Mesendoderm (in vitro differentiated cells): ENCODE measurements around the gene DNMT3A.

ENCODE experiments used
- DNase-seq: peaks from one replicate; pipeline ENCODE4 v3.0.0; 2013
- H2AK5ac ChIP-seq: 2 replicates; pipeline ENCODE4 v1.6.1; 2013; ENCODE audit warnings: low read length, inconsistent platforms
- H2BK120ac ChIP-seq: 2 replicates; pipeline ENCODE4 v1.6.1; 2013; ENCODE audit warnings: low read depth, mild to moderate bottlenecking, low read length, moderate library complexity, mixed read lengths
- H2BK15ac ChIP-seq: replicated peaks from 2 replicates; pipeline ENCODE4 v1.6.1; 2013; ENCODE audit warnings: low read depth, mild to moderate bottlenecking, moderate library complexity
- H2BK5ac ChIP-seq: 2 replicates; pipeline ENCODE4 v1.6.1; 2013; ENCODE audit warnings: low read length, inconsistent platforms
- H3K18ac ChIP-seq: 2 replicates; pipeline ENCODE4 v1.6.1; 2013; ENCODE audit warnings: mild to moderate bottlenecking, low read length, mixed read lengths
- H3K23ac ChIP-seq: one replicate; pipeline ENCODE4 v1.6.1; 2013; ENCODE audit warnings: low read length
- H3K27ac ChIP-seq: 2 replicates; pipeline ENCODE4 v1.5.1; 2013; ENCODE audit warnings: low read depth, mild to moderate bottlenecking, inconsistent platforms, low read length, moderate library complexity
- H3K27me3 ChIP-seq: 2 replicates; pipeline ENCODE4 v1.6.1; 2013; ENCODE audit warnings: low read length, control low read depth, mild to moderate bottlenecking, inconsistent platforms; ENCODE audit not compliant: insufficient read depth, poor library complexity
- H3K36me3 ChIP-seq: 2 replicates; pipeline ENCODE4 v1.6.1; 2013; ENCODE audit warnings: low read length, inconsistent platforms; ENCODE audit not compliant: control insufficient read depth, insufficient read depth
- H3K4ac ChIP-seq: one replicate; pipeline ENCODE4 v1.6.1; 2013; ENCODE audit warnings: low read depth, mild to moderate bottlenecking, low read length, moderate library complexity
- H3K4me1 ChIP-seq: 2 replicates; pipeline ENCODE4 v1.6.1; 2013; ENCODE audit warnings: low read depth, low read length, inconsistent platforms; ENCODE audit not compliant: control insufficient read depth
- H3K4me2 ChIP-seq: 2 replicates; pipeline ENCODE4 v1.6.1; 2013; ENCODE audit warnings: low read length
- H3K4me3 ChIP-seq: 2 replicates; pipeline ENCODE4 v1.5.1; 2013; ENCODE audit warnings: mild to moderate bottlenecking, low read length
- H3K56ac ChIP-seq: one replicate; pipeline ENCODE4 v1.6.1; 2013; ENCODE audit warnings: low read length
- H3K79me1 ChIP-seq: 2 replicates; pipeline ENCODE4 v1.6.1; 2013; ENCODE audit warnings: low read length, inconsistent platforms
- H3K79me2 ChIP-seq: 2 replicates; pipeline ENCODE4 v1.6.1; 2013; ENCODE audit warnings: mild to moderate bottlenecking, low read length; ENCODE audit not compliant: control insufficient read depth, insufficient read depth
- H3K9ac ChIP-seq: 2 replicates; pipeline ENCODE4 v1.6.1; 2013; ENCODE audit warnings: low read length, inconsistent platforms
- H4K5ac ChIP-seq: one replicate; pipeline ENCODE4 v1.6.1; 2013; ENCODE audit warnings: low read length
- H4K8ac ChIP-seq: one replicate; pipeline ENCODE4 v1.6.1; 2013; ENCODE audit warnings: low read depth, mild to moderate bottlenecking, control low read depth, low read length, moderate library complexity
- WGBS: extraction: QIAGEN DNeasy Blood & Tissue Kit; methylation state at CpG from one replicate; pipeline ENCODE4 v1.1.7; 2013; ENCODE audit warnings: low lambda C conversion rate, missing lambda C conversion rate; ENCODE audit not compliant: insufficient coverage; ENCODE audit errors: extremely low coverage; 5-methylcytosine and 5-hydroxymethylcytosine counted together

DNMT3A gene

DNA sequence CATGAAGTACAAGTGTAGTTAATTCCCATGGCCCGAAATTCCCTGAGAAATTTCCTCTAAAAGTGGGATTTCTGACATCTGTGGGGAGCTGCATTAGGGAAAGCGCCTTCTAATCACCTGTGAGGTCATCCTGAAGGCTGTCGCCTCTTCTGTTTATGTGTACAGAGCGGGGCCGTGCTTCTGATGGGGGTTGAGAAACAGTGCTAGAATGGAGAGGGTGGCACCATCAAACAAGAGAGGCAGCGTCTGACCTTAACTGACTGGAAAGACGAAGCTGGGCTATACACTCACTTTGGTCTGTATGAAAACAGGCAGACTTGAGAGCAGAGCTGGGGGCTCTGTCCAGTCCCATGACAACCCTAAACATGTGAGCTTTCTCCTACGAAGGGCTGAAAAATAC, 44.2 kb upstream of the DNMT3A start:
- no peak overlapping the region for H3K27ac ChIP-seq
- H2BK15ac ChIP-seq: no peak overlapping the region
- no peak overlapping the region for H3K9ac ChIP-seq
- no peak overlapping the region for H3K4ac ChIP-seq
- H3K4me1 ChIP-seq: peaks cover 4% of the 10 kb centered on the region
- no CpG with 5 or more reads among the region's 8 CpGs for WGBS
- H2BK120ac ChIP-seq: no peak overlapping the region
- H4K5ac ChIP-seq: no peak overlapping the region
- no peak overlapping the region for H2BK5ac ChIP-seq
- H3K79me2 ChIP-seq: no peaks in the 10 kb centered on the region
- H2AK5ac ChIP-seq: no peak overlapping the region
- H3K36me3 ChIP-seq: no peaks in the 10 kb centered on the region
- H4K8ac ChIP-seq: no peak overlapping the region
- H3K56ac ChIP-seq: no peak overlapping the region
- DNase-seq: no peak
- no peaks in the 10 kb centered on the region for H3K27me3 ChIP-seq
- H3K4me2 ChIP-seq: no peak overlapping the region
- H3K18ac ChIP-seq: no peak overlapping the region
- no peak overlapping the region for H3K4me3 ChIP-seq
- no peaks in the 10 kb centered on the region for H3K79me1 ChIP-seq
- no peak overlapping the region for H3K23ac ChIP-seq

DNA sequence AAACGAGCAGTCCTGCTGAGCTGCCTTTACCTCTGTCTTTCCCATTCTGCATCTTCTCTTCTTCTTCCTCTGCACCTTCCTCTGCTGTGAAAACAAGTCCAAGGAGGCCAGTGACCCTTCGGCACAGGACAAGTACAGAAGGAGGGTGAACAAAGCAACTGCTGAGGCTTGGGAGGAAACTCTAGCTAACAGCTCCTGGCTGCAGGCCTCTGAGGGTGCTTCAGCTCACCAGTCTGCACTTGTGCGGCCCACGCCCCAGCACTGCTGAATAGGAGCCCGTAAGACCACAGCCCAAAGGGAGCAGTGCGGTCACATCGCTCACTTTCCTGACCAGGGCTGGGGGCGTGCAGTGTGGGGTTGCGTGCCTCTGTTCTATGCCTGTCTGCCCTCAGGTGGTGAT, 42.1 kb upstream of the DNMT3A start:
- Histone ChIP-seq H2BK5ac (no peak overlapping the region), H3K36me3 (no peaks in the 10 kb centered on the region), H3K79me1 (no peaks in the 10 kb centered on the region), H3K4ac (no peak overlapping the region), H2BK15ac (no peak overlapping the region), H3K4me1 (peaks cover 4% of the 10 kb centered on the region), H3K4me2 (no peak overlapping the region), H2BK120ac (no peak overlapping the region), H3K23ac (no peak overlapping the region), H3K56ac (no peak overlapping the region), H2AK5ac (no peak overlapping the region), H3K4me3 (no peak overlapping the region), H3K79me2 (no peaks in the 10 kb centered on the region), H4K5ac (no peak overlapping the region), H3K9ac (no peak overlapping the region), H3K18ac (no peak overlapping the region), H4K8ac (no peak overlapping the region), H3K27ac (no peak overlapping the region), H3K27me3 (no peaks in the 10 kb centered on the region)
- no CpG with 5 or more reads among the region's 9 CpGs for WGBS
- DNase-seq: no peak

DNA sequence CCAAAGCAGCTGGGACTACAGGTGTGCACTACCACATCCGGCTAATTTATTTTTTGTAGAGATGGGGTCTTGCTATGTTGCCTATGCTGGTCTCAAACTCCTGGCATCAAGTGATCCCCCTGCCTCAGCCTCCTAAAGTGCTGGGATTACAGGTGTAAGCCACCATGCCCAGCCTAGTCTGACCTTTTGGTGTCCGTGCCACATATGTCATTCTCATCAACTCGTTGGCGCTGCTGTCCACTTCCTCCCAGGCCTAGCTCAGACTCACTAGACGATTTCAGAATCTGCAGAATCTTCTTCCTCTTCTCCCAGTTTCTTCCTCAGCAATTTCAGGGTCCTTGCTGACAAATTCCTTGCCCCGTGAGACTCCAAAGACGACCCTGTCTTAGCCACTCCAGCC, 39.8 kb upstream of the DNMT3A start:
- H3K9ac ChIP-seq: no peak overlapping the region
- no peak overlapping the region for H3K27ac ChIP-seq
- H2AK5ac ChIP-seq: no peak overlapping the region
- no peak overlapping the region for H3K4ac ChIP-seq
- no peak overlapping the region for H3K18ac ChIP-seq
- H4K8ac ChIP-seq: no peak overlapping the region
- no peaks in the 10 kb centered on the region for H3K36me3 ChIP-seq
- no peak overlapping the region for H2BK5ac ChIP-seq
- no peak for DNase-seq
- H2BK15ac ChIP-seq: no peak overlapping the region
- H3K27me3 ChIP-seq: no peaks in the 10 kb centered on the region
- peaks cover 2% of the 10 kb centered on the region for H3K4me1 ChIP-seq
- H3K79me2 ChIP-seq: no peaks in the 10 kb centered on the region
- H3K4me3 ChIP-seq: no peak overlapping the region
- H4K5ac ChIP-seq: no peak overlapping the region
- H3K56ac ChIP-seq: no peak overlapping the region
- no peak overlapping the region for H3K23ac ChIP-seq
- no CpG with 5 or more reads among the region's 7 CpGs for WGBS
- no peak overlapping the region for H2BK120ac ChIP-seq
- H3K79me1 ChIP-seq: no peaks in the 10 kb centered on the region
- no peak overlapping the region for H3K4me2 ChIP-seq

DNA sequence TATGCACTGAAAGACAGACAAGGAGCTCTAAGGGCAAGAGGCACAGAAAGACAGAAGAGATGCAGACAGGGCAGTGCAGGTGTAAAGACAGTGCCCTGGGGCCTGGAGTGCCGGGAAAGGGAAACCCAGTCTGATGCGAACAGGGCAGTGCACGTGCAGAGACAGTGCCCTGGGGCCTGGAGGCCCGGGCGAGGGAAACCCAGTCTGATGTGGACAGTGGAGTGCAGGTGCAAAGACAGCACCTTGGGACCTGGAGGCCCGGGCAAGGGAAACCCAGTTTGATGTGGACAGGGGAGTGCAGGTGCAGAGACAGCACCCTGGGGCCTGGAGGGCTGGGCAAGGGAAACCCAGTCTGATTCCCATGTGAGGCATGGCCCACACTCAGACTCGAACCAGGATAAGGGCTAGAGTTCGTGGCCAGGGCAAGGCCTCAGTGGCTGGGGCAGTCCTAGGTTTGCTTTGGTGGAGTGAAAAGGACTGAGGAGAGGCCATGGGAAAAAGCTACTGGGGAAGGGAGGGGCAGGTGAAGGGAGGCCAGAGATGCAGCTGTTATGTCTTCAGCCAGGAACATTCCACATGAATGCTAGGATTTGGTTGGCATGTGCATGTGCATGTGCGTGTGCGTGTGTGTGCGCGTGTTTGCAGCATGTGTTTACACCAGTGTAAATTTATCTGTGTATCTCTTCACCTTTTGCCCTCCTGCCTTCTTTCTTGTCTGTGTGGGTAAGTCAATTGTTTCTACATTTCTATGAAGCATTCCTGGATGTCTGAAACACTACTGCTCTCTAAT, 39.1 kb upstream of the DNMT3A start:
- WGBS: no CpG with 5 or more reads among the region's 12 CpGs
- Histone ChIP-seq H4K5ac (no peak overlapping the region), H4K8ac (no peak overlapping the region), H2AK5ac (no peak overlapping the region), H2BK15ac (no peak overlapping the region), H3K79me1 (no peaks in the 10 kb centered on the region), H3K56ac (no peak overlapping the region), H3K36me3 (no peaks in the 10 kb centered on the region), H3K79me2 (no peaks in the 10 kb centered on the region), H3K4me1 (peaks cover 4% of the 10 kb centered on the region), H3K4me2 (no peak overlapping the region), H3K9ac (no peak overlapping the region), H3K18ac (no peak overlapping the region), H2BK5ac (no peak overlapping the region), H3K4me3 (no peak overlapping the region), H3K27ac (no peak overlapping the region), H2BK120ac (no peak overlapping the region), H3K4ac (no peak overlapping the region), H3K27me3 (no peaks in the 10 kb centered on the region), H3K23ac (no peak overlapping the region)
- no peak for DNase-seq

DNA sequence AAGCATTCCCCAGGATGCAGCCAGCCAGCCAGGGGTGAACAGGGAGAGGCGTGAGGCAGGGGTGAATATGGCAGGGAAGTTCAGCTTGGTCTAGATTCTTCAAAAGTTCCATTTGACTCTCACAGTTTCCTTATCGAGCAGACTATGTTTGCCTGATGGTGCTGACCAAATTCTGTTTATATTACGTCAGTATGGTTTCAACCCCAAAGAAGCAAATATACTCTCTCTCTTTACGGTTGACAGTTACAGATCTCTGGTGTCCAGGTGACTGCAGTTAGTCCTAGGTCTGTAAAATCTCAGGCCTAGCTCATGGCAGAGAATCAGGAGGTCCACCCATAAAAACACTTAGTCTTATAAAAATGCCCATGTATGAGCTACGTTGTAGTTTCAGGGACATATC, 38.3 kb upstream of the DNMT3A start:
- H3K9ac ChIP-seq: no peak overlapping the region
- no peak overlapping the region for H3K23ac ChIP-seq
- H3K4me3 ChIP-seq: no peak overlapping the region
- no peaks in the 10 kb centered on the region for H3K36me3 ChIP-seq
- H3K27ac ChIP-seq: no peak overlapping the region
- H3K4me2 ChIP-seq: no peak overlapping the region
- H2BK15ac ChIP-seq: no peak overlapping the region
- no peak overlapping the region for H3K4ac ChIP-seq
- H2BK5ac ChIP-seq: no peak overlapping the region
- no peak overlapping the region for H2AK5ac ChIP-seq
- H3K56ac ChIP-seq: no peak overlapping the region
- WGBS: no CpG with 5 or more reads among the region's 5 CpGs
- H3K79me1 ChIP-seq: no peaks in the 10 kb centered on the region
- H4K5ac ChIP-seq: no peak overlapping the region
- no peak overlapping the region for H2BK120ac ChIP-seq
- H3K18ac ChIP-seq: no peak overlapping the region
- H4K8ac ChIP-seq: no peak overlapping the region
- peaks cover 4% of the 10 kb centered on the region for H3K4me1 ChIP-seq
- H3K27me3 ChIP-seq: no peaks in the 10 kb centered on the region
- H3K79me2 ChIP-seq: no peaks in the 10 kb centered on the region
- no peak for DNase-seq

DNA sequence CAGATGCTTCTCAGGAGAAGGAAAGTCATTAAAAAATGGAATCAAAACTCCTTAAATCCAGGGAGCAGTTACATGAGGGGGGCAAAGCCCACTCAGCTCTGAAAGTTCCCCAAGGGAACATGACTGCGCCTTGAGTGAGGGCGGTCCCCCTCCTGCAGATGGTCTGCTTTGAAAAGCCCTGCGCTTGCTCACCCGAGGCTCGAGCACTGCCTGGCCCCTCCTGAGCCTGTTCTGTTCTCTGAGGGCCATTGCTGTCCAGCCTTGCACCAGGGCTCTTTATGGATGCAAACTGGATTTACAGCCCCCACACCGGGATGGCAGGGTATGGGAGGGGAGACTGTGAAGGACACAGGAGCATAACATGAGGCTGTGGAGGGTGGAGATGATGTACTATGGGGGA, 37.8 kb upstream of the DNMT3A start:
- whole genome bisulfite sequencing: no CpG with 5 or more reads among the region's 6 CpGs
- no peak overlapping the region for H3K9ac ChIP-seq
- H3K18ac ChIP-seq: no peak overlapping the region
- no peak for DNase-seq
- H2BK5ac ChIP-seq: no peak overlapping the region
- H3K56ac ChIP-seq: no peak overlapping the region
- no peaks in the 10 kb centered on the region for H3K79me2 ChIP-seq
- no peaks in the 10 kb centered on the region for H3K36me3 ChIP-seq
- no peak overlapping the region for H2BK120ac ChIP-seq
- no peak overlapping the region for H3K4ac ChIP-seq
- H2AK5ac ChIP-seq: no peak overlapping the region
- H3K79me1 ChIP-seq: no peaks in the 10 kb centered on the region
- H4K5ac ChIP-seq: no peak overlapping the region
- no peak overlapping the region for H4K8ac ChIP-seq
- peaks cover 4% of the 10 kb centered on the region for H3K4me1 ChIP-seq
- H3K23ac ChIP-seq: no peak overlapping the region
- H2BK15ac ChIP-seq: no peak overlapping the region
- H3K4me3 ChIP-seq: no peak overlapping the region
- no peak overlapping the region for H3K27ac ChIP-seq
- H3K27me3 ChIP-seq: no peaks in the 10 kb centered on the region
- H3K4me2 ChIP-seq: no peak overlapping the region
